Measurements from ENCODE around the gene XPO6.

XPO6 gene

DNA sequence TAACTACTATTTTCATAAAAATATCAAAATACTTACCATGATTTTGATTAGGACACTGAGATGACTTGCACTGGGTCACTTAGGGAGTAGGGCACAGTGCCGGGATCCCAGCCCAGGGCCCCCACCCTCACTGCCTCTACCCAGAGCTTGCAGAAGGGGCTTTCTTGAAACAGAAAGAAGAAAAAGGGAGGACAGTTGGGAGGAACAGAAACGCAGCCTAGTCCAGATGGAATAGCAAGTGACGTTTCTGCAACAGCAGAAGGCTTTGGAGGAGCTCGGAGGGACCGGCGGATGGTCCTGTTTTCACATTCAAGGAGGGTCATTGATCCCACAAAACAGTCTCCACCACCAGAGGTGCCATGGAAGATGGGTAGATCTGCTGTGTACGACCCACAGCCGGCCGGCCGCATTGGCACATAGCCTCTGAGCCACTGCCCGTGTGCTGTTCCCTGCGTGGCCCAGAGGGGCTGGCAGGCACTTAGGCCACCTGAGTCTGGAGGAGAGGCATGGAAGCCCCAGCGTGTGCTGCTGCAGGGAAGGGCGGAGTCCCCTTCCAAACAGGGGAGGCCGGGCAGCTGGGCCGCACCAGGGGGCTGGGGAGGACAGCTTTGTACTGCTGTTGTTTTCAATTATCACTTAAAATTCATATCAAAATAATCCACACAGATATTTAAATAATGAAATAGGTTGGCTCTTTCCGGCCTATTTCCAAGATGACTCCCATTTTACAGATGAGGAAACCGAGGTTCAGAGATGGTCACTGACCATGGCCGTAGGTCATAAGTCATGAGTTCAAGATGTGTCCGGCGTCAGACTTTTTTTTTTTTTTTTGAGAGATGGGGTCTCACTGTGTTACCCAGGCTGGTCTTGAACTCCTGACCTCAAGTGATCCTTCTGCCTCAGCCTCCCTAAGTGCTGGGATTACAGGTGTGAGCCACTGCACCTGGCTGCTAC, 125.3 kb downstream of the XPO6 start:
- no peak for DNase-seq

DNA sequence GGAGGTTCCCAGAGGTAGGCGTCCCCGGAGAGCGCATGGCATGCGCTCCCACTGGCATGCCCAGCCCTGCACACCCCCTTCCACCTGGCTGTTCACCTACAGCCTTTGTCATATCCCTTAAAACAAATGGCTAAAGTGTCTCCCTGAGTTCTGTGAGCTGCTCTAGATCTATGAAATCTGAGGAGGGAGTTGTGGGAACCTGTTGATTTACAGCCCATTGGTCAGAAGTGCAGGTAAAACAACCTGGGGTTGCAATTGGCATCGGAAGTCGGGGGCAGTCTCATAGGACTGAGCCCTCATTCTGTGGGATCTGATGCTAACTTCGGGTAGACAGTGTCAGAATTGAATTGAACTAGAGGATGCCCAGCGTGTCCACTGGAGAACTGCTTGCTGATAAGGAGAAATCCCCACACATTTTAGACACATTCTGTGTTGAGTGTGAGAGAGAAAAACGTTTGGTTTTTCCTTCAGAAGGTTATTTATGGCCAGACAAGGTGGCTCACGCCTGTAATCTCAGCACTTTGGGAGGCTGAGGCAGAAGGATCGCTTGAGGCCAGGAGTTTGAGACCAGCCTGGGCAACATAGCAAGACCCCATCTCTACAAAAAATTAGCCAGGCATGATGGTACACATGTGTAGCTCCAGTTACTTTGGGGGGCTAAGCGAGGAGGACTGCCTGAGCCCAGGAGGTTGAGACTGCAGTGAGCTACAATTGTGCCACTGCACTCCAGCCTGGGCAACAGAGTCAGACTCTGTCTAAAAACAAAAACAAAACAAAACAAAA, 126.2 kb downstream of the XPO6 start:
- DNase-seq: no peak

DNA sequence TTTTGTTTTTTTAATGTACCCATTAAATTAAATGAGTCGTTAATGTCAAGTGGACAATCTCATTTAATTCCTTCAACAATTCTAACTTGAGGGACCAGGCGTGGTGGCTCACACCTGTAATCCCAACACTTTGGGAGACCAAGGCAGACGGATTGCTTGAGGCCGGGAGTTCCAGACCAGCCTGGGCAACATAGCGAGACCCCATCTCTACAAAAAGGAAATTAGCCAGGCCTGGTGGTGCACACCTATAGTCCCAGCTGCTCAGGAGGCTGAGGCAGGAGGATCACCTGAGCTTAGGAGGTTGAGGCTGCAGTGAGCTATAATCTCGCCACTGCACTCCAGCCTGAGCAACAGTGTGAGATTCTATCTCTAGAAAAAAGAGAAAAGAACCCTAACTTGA, 127.6 kb downstream of the XPO6 start:
- DNase-seq: no peak

DNA sequence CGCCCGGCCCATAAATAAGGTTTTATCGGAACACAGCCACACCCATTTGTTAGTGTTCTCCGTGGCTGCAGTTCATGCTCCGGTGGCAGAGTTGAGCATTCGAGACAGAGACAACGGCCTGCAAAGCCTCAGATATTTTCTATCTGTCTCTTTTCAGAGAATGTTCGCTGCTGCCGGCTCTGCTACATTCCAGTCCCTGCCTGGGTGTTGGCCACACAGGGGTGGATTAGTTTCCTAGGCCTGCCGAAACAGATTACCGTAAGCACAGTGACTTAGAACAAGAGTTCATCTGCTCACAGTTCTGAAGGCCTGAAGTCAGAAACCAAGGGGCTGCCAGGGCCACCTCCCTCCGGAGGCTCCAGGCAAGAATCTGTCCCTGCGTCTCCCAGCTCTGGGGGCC, 129.1 kb downstream of the XPO6 start:
- DNase-seq: no peak

DNA sequence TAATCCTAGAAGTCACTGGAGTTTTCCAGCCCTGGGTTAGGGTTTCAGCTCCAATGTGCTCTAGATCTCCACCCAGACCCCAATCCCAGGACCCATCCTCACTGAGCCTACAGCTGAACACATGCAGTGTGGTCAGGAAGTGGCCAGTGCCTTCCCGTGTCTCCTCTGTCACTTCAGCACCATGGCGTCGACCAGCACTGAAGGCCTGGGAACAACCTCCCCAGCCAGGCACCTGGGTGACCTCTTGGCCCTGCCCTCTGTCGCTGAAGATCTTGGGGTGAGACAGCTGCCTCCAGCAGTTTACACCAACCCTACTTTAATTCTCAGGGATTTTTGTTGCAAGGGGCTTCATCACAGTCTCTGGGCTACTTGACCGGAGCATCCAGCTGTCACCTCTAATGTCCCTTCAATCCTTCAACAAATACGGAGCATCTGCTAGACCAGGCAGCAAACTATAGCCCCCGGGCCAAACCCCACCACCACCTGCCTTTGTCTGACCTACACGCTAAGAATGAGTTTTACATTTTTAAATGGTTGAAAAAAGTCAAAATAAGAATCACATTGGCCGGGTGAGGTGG, 130.3 kb downstream of the XPO6 start:
- DNase-seq: no peak

DNA sequence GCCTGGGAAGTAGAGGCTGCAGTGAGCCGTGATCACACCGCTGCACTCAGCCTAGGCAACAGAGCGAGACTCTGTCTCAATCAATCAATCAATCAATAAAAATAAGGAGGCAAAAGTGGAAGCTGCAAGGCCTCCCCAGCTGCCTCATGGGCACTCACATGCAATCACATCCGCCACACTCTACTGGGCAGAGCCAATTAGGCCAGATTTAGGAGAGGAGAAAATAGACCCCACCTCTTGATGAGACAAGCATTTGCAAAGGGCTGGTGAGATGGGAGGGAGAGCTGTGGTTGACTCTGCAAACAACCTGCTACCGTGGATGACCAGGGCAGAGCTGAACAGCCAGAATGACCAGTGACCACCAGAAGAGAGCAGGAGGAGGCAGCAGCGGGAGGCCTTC, 133.5 kb downstream of the XPO6 start:
- no peak for DNase-seq

DNA sequence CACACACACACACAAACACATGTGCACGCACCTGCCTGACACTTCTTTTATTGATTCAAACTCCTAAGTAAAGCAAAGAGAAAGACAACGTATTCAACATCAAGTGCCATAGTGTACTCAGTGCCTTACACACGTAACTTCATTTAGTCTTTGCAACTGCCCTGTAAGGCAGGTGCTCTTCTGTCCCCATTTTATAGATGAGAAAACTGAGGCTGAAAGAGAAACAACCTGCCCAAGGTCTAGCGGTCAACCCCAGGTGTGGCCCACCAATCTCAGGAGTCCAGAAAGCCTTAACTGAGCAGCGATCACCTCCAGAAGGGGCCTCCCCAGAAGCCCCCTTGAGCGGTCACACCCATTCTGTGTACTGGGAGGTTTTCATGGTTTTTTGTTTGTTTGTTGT, 137.9 kb downstream of the XPO6 start:
- DNase-seq: no peak

DNA sequence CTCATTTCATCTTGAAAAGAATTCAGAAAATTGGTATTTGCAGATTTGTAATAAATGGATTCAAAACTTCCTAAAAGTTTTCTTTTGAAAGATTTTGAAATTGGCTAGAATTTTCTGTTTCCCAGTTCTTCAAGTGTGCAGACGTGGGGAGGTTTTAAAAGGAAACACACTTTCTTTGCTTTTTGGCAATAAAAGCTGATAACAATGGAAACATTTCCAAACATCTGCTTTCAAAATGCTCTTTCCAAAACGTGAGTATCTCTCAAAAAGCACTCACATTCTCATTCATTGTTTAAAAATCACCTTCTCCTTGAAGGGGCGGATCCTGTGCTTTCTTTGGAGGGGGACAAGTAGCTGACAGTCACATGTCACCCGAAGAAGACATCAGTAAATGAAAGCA, 139.7 kb downstream of the XPO6 start:
- DNase-seq: no peak

DNA sequence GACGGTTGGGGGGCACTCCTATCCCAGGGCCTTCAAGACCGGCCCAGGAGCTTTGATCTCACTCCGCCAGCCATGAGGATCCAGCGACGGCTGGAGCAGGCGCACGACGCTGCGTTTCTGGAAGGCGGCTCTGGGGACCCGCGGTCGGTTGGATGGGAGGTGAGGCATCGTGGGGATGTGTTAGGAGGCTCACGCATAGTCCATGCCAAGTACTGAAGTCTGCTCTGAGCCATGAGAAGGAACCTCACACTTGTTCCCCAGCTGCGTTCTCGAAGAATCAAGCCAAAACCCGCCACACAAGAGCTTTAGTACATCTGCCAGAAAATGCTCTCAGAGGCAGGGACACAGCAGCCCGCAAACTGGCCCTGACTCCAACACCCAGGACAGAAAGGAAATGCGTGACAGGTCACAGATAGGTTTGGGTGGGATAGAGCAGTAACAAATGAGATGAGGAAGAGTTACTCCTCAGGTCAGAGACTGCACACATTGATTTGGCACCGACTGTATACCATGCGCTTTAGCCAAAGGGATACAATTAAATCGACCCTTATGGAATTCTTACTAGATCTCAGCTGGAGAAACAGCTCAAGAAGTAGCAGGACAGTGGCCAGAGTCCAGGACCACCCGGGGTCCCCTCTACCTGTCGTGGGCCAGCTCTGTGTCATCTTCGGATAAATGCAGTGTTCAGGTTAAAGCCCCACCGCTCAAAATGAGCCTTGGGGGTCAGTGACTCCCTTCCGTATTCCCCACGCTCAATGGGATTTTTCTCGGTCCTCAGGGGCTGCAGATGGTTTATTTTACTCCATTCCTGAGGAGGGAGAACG, 141.6 kb downstream of the XPO6 start:
- DNase-seq: no peak

DNA sequence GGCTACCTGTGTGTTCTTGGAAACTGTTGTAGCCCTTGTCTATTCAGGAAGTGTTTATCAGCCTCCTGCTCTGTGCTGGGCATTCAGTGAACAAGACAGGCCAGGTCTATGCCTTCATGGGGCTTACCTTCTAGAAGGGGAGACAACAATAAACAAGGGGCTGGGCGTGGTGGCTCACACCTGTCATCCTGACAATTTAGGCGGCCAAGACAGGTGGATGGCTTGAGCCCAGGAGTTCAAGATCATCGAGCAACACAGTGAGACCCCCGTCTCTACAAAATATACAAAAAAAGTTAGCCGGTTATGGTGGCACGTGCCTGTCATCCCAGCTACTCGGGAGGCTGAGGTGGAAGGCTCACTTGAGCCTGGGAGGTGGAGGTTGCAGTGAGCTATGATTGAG, 142.8 kb downstream of the XPO6 start:
- no peak for DNase-seq

DNA sequence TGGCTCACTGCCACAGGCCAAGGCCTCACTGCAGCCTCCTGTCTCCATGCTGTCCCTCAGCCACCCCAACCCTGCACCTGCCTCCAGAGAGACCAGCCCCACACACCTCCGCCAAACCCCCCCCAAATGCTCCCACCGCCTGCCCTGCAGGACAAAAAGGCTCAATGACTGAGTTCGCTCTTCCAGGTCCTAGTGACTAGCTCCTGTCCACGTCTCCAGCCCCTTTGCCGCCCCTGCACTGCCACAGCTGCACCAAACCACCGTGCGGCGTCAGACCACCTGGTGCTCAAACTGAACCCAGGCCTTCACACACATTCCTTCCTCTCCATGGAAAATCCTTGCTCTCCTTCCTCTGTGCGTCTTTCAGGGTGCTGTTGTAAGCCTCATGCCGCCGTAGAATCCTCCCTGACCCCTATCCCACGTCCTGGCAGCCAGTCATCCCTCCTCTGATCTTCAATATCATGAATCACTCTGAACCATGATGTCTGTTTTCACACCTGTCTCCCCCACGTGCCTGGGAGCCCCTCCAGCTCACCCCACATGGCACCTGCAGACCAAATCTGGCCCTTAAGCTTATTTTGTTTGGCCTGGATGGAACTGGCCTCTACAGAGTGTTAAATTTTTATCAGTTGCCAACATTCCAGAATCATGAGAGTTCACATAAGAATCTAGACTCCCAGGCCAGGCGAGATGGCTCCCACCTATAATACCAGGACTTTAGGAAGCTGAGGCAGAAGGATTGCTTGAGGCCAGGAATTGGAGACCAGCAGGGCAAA, 144.0 kb downstream of the XPO6 start:
- DNase-seq: no peak

DNA sequence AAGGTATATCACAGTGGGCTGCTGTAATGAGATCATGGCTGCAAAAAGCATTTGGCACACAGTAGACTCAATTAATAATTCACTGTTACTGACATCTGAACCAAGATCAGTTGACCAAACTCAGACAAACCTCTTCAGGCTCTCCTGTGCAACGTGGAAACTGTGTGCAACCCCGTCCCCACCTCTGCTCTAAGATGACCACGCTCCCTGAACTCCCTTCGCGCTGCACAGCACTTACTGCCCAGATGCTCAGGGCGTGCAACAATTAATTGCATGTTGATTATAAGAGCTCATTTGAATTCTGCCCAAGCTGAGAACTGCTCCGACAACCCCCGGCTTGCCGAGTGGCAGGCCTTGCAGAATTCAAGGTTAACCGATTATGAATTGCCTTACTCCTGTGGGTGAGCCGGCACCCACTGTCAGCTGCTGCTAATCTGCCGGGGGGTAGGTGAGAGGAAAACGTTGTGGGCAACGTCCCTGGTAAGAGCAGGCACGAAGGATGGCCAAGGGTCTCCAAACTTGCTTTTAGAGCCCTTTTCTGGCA, 147.0 kb downstream of the XPO6 start:
- DNase-seq: no peak

DNA sequence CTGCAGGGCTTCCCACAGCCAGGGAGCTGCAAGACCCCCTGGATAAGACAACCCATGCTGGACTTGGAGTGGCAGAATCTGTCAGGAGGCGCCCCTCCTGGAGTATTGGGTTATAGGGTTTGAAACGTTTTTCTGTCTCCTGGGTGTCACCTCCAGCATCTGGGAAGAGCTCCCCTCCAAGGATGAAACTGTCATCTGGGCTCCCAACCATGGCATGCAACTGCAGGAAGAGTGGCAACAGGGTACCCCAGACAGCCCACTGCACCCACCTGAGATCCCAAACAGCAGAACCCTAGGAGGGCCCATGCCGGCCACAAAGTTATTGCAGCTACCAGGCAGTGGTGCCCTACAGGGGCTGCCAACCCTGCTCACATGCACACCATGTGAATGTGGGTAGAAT, 147.6 kb downstream of the XPO6 start:
- no peak for DNase-seq

DNA sequence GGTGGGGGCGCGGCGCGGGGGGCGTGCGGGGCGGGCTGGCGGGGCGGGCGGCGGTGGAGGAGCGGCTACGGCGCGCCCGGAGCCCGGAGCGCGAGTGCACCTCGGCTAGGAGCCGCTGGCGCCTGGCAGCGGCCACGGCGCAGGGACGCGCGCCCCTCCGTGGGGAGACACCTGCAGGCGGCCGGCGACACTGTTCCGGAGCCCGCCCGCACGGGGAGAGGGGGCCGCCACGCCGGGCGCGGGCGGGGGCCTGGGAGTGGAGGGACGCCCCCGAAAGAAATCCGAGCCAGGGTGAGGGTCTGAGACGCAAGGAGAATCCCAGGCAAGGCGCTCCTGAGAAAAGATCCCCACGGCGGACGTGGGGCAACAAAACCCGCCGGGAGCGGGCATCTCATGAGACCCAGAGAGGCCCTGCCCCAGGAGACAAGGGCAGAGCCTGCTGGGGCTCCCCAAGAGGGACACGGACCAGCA, 148.1 kb downstream of the XPO6 start, which contains the start of gene GSG1L:
GSG1L (minus strand) TSS at position 124 of the 471 bp plus-strand sequence. CDS start 290 bp downstream, outside the sequence.
- no peak for DNase-seq

DNA sequence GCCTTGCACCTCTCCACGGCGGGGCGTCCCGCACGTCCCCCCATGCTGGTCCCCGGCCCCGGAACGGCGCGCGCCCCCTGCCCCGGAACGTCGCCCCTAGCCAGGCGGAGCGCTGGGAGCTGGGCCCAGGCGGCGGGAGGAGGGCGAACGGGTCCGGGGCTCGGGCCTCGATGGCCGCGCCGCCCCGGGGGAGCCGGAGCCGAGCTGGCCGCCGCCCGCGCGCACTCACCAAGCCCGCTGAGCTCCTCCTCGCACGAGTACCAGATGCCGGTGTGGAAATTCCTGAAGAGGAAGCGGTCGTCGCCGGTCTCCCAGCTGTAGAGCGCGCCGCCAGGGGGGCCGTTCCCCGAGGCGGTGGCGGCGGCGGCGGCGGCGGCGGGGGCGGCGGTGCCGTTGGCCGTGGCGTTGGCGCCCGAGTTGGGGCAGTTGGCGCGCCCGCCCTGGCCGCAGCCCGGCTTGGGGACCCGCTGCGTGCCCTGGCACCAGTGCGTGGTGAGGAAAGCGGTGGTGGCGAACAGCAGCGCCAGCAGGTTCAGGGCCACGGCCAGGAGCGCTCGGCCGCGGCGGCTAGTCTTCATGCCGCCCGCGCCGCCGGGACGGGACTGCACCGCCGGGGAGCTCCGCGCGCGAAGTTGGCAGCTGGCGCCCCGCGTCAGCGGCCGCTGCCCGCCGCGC, 148.8 kb downstream of the XPO6 start:
- DNase-seq: no peak

DNA sequence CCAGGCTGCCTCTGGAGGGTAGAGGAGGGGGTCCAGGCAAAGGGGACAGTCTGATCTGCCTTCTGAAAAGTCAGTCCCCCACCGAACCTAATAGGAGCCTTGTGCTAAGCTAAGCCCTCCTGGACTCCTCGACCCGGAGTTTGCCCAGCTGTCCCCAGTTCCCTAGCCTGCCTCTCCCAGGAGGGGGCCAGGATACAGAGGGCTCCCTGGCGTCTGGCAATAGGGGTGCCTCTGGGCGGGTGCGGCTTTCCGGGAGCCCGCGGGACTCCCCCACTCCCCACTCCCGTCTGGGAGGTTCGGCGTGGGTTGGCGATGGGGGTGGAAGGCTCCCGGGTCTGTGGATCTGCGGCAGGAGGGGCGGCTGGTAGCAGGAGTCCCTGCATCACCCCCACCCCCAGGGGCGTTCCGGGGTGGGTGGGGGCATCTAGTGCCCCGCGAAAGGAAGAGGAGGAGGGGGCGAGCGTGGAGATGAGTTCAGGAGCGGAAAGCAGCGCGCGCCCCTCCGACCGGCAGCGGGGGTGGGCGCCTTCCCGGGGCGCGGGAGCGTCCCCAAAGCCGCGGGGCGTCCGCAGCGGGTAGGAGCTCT, 149.4 kb downstream of the XPO6 start:
- no peak for DNase-seq

DNA sequence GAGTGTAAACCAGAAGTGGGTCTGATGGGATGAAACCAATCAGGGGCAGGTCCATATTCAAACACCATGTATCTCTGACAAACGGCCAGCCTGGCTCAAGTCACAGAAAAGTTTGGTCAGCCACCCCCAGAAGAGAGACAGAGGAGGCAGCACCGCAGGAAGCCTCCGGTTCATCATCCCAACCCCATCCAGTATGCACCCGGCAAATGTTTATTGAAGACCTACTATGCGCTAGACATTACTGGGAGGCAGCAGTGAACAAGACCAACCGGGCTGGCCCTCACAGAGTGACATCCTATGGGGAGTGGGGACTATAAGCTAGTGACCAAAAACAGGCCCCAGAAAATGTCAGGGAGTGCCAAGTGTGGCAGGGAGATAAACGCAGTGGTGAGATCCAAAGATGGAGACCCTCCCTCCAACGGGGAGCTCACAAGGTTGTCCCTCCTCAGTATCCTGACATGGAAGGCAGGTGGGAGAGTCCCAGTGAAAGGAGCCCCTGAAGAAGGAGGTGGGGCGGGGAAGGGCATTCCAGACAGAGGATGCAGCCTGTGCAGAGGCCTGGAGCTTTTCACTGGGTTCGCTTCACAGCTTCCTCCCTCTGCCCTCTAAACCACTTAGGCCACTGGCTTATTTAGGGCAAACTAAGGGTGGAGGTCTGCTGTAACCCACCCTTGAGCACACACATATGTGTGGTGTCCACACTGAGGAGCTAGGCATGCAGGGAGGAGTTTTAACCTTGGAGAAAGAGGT, 150.2 kb downstream of the XPO6 start:
- DNase-seq: no peak

DNA sequence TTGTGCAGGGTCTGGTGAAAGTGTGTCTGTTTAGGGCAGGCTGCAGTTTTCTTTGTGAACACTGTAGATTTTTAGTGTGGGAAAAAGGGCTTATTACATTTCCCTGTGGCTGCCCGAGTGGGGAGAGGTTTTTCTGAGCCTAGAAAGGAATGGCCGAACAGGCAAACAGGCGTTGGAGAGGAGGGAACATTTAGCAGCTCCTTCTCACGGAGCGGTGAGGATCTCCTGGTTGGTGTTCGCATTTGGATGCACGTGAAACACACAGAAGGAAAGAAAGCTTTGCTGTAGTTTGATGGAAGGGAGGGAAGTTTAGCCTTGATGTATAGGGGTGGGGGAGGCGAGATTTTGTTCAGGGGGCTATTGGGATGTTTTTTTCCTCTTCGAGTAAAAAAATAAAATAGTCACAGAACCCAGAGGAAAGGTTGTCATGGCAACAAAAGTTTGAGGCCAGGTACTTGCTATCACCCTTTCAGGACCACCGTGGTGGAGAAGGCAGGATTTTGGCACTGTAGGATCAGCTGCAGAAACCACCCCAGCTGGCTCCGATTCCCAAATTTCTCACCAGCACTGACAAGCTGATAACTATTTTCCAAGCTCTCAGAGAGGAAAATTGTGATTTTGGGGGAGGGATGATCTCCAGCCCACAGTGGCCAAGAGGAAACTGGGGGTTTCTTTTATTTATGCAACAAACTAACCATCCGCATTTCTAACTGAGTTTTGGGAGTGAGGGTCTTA, 151.8 kb downstream of the XPO6 start:
- no peak for DNase-seq
